H9 (cell line): ENCODE results near the gene SRD5A2. TPM values are rescaled to one million over a fixed set of nuclear protein-coding genes. Genes with fewer than 3 reads are reported as not detected.

ENCODE experiments used
- DNase-seq: peaks from one replicate; pipeline ENCODE4 v3.0.0-alpha.2; 2017
- H2AFZ ChIP-seq: one replicate; pipeline ENCODE4 v1.6.1; 2013; ENCODE audit warnings: mild to moderate bottlenecking, low read length, control low read depth, moderate library complexity
- H2AK5ac ChIP-seq: 2 replicates; pipeline ENCODE4 v1.6.1; 2013; ENCODE audit warnings: low read length, control low read depth, mixed read lengths; ENCODE audit not compliant: insufficient read length
- H2BK120ac ChIP-seq: one replicate; pipeline ENCODE4 v1.6.1; 2013; ENCODE audit warnings: low read depth, mild to moderate bottlenecking, low read length, control low read depth, inconsistent platforms; ENCODE audit not compliant: poor library complexity, severe bottlenecking
- H2BK12ac ChIP-seq: 2 replicates; pipeline ENCODE4 v1.6.1; 2013; ENCODE audit warnings: low read length, control low read depth, mixed read lengths, low read depth; ENCODE audit not compliant: insufficient read length
- H2BK15ac ChIP-seq: 2 replicates; pipeline ENCODE4 v1.6.1; 2013; ENCODE audit warnings: low read depth, low read length, control low read depth
- H2BK20ac ChIP-seq: one replicate; pipeline ENCODE4 v1.6.1; 2013; ENCODE audit warnings: low read depth, mild to moderate bottlenecking, low read length, control low read depth, inconsistent platforms; ENCODE audit not compliant: poor library complexity, severe bottlenecking
- H2BK5ac ChIP-seq: 2 replicates; pipeline ENCODE4 v1.6.1; 2013; ENCODE audit warnings: low read length, control low read depth, mixed read lengths; ENCODE audit not compliant: insufficient read length
- H3K14ac ChIP-seq: 2 replicates; pipeline ENCODE4 v1.6.1; 2013; ENCODE audit warnings: low read length, control low read depth; ENCODE audit not compliant: insufficient read depth
- H3K18ac ChIP-seq: 2 replicates; pipeline ENCODE4 v1.6.1; 2013; ENCODE audit warnings: low read depth, mild to moderate bottlenecking, mixed read lengths, low read length, control low read depth; ENCODE audit not compliant: insufficient read length
- H3K23ac ChIP-seq: 2 replicates; pipeline ENCODE4 v1.6.1; 2013; ENCODE audit warnings: low read length, control low read depth, mixed read lengths, low read depth; ENCODE audit not compliant: insufficient read length
- H3K23me2 ChIP-seq: 2 replicates; pipeline ENCODE4 v1.6.1; 2013; ENCODE audit warnings: low read depth, mild to moderate bottlenecking, mixed read lengths, low read length, control low read depth; ENCODE audit not compliant: insufficient read length, poor library complexity, severe bottlenecking
- H3K27ac ChIP-seq: 2 replicates; pipeline ENCODE4 v1.5.1; 2013; ENCODE audit warnings: low read length, control low read depth, mixed read lengths, low read depth; ENCODE audit not compliant: insufficient read length
- H3K27me3 ChIP-seq: 2 replicates; pipeline ENCODE4 v1.6.1; 2013; ENCODE audit warnings: low read length, control low read depth, inconsistent platforms; ENCODE audit not compliant: insufficient read depth
- H3K4ac ChIP-seq: 2 replicates; pipeline ENCODE4 v1.6.1; 2013; ENCODE audit warnings: low read depth, mild to moderate bottlenecking, control low read depth, inconsistent platforms, low read length, moderate library complexity
- H3K4me1 ChIP-seq: 2 replicates; pipeline ENCODE4 v1.6.1; 2013; ENCODE audit warnings: low read length, control low read depth, inconsistent platforms; ENCODE audit not compliant: insufficient read depth
- H3K4me2 ChIP-seq: 2 replicates; pipeline ENCODE4 v1.6.1; 2013; ENCODE audit warnings: low read length, control low read depth, mixed read lengths; ENCODE audit not compliant: insufficient read length, insufficient read depth
- H3K56ac ChIP-seq: 2 replicates; pipeline ENCODE4 v1.6.1; 2013; ENCODE audit warnings: low read depth, mild to moderate bottlenecking, mixed read lengths, low read length, control low read depth; ENCODE audit not compliant: insufficient read length
- H3K79me1 ChIP-seq: 2 replicates; pipeline ENCODE4 v1.6.1; 2013; ENCODE audit warnings: low read depth, mild to moderate bottlenecking, moderate library complexity, low read length, control low read depth, inconsistent platforms; ENCODE audit not compliant: insufficient read depth, poor library complexity, severe bottlenecking
- H3K79me2 ChIP-seq: 2 replicates; pipeline ENCODE4 v1.6.1; 2013; ENCODE audit warnings: low read length, control low read depth, inconsistent platforms; ENCODE audit not compliant: insufficient read depth
- H3K9ac ChIP-seq: 2 replicates; pipeline ENCODE4 v1.6.1; 2013; ENCODE audit warnings: low read length, control low read depth, mixed read lengths; ENCODE audit not compliant: insufficient read length; ENCODE audit errors: extremely low read depth
- H3K9me3 ChIP-seq: one replicate; pipeline ENCODE4 v1.6.1; 2013; ENCODE audit warnings: low read depth, low read length, inconsistent platforms; ENCODE audit not compliant: control insufficient read depth
- H3T11ph ChIP-seq: one replicate; pipeline ENCODE4 v1.6.1; 2013; ENCODE audit warnings: mild to moderate bottlenecking, low read length, control low read depth, inconsistent platforms
- H4K20me1 ChIP-seq: one replicate; pipeline ENCODE4 v1.6.1; 2013; ENCODE audit not compliant: control insufficient read depth, insufficient read length, insufficient read depth
- H4K5ac ChIP-seq: 2 replicates; pipeline ENCODE4 v1.6.1; 2013; ENCODE audit warnings: low read depth, mild to moderate bottlenecking, mixed read lengths, low read length, control low read depth; ENCODE audit not compliant: insufficient read length
- H4K8ac ChIP-seq: replicated peaks from 2 replicates; pipeline ENCODE4 v1.6.1; 2013; ENCODE audit warnings: low read length, control low read depth, mixed read lengths, low read depth; ENCODE audit not compliant: insufficient read length
- H4K91ac ChIP-seq: 2 replicates; pipeline ENCODE4 v1.6.1; 2013; ENCODE audit warnings: low read depth, mild to moderate bottlenecking, moderate library complexity, mixed read lengths, low read length, control low read depth; ENCODE audit not compliant: insufficient read length
- H3K27ac Mint-ChIP-seq, 3 experiments: 2 replicates in 2 of 3; 3 replicates in 1 of 3; pipeline ENCODE4 v1.8.0; 2020 to 2021; ENCODE audit warnings: mixed read lengths in 3 of 3, mild to moderate bottlenecking in 1 of 3, moderate library complexity in 1 of 3
- H3K27me3 Mint-ChIP-seq: 2 replicates; pipeline ENCODE4 v1.8.0; 2021; ENCODE audit warnings: low read depth, mild to moderate bottlenecking, moderate library complexity, mixed read lengths
- H3K36me3 Mint-ChIP-seq, 3 experiments: 2 replicates in 2 of 3; 3 replicates in 1 of 3; pipeline ENCODE4 v1.8.0; 2020 to 2021; ENCODE audit warnings: low read depth in 3 of 3, mixed read lengths in 3 of 3; ENCODE audit not compliant: insufficient read depth in 1 of 3
- H3K4me1 Mint-ChIP-seq, 2 experiments: 2 replicates each; pipeline ENCODE4 v1.8.0; 2020; ENCODE audit warnings: mixed read lengths in 2 of 2
- H3K4me3 Mint-ChIP-seq, 2 experiments: 2 replicates in 1 of 2; 3 replicates in 1 of 2; pipeline ENCODE4 v1.8.0; 2020 to 2021; ENCODE audit warnings: mild to moderate bottlenecking in 2 of 2, mixed read lengths in 2 of 2, moderate library complexity in 1 of 2
- H3K9me3 Mint-ChIP-seq, 2 experiments: 2 replicates in 1 of 2; 3 replicates in 1 of 2; pipeline ENCODE4 v1.8.0; 2020; ENCODE audit warnings: mild to moderate bottlenecking in 2 of 2, mixed read lengths in 2 of 2, moderate library complexity in 1 of 2
- CTCF ChIP-seq: fragments of 200-600 bp; sonication (generic); conservative IDR thresholded peaks from 3 replicates; pipeline ENCODE4 v1.8.0; 2021; ENCODE audit warnings: antibody characterized with exemption, mild to moderate bottlenecking
- WGBS: extraction: QIAGEN DNeasy Blood & Tissue Kit; methylation state at CpG from one replicate; pipeline ENCODE4 v1.1.7; 2013; ENCODE audit warnings: missing lambda C conversion rate, low lambda C conversion rate, mixed read lengths; ENCODE audit not compliant: insufficient read length; ENCODE audit errors: extremely low coverage; 5-methylcytosine and 5-hydroxymethylcytosine counted together
- total RNA-seq: library from RNA; stranded (reverse); gene quantifications from 2 replicates; pipeline ENCODE4 v1.2.1, GENCODE V29; 2021

SRD5A2 gene
- total RNA-seq, 1 experiment from 2014 or later, result not detected

GRCh38 chr2:31525876-31526275 lies 54.9 kb downstream of the SRD5A2 start:
- Histone ChIP-seq H3K23ac (no peak overlapping the region), H3K9ac (no peak overlapping the region), H2BK120ac (no peak overlapping the region), H3K4me2 (no peak overlapping the region), H3K4me1 (no peaks in the 10 kb centered on the region), H3K9me3 (no peaks in the 10 kb centered on the region), H2BK5ac (no peak overlapping the region), H2BK20ac (no peak overlapping the region), H4K8ac (no peak overlapping the region), H2BK12ac (no peak overlapping the region), H4K91ac (no peak overlapping the region), H3K79me1 (no peaks in the 10 kb centered on the region), H3T11ph (no peak overlapping the region), H4K5ac (no peak overlapping the region), H4K20me1 (no peaks in the 10 kb centered on the region), H3K18ac (no peak overlapping the region), H3K56ac (no peak overlapping the region), H2AK5ac (no peak overlapping the region), H3K27me3 (no peaks in the 10 kb centered on the region), H3K27ac (no peak overlapping the region), H2AFZ (no peak overlapping the region), H3K23me2 (no peaks in the 10 kb centered on the region), H3K14ac (no peak overlapping the region), H3K79me2 (no peaks in the 10 kb centered on the region), H3K4ac (no peak overlapping the region), H2BK15ac (no peak overlapping the region)
- no peak for TF ChIP-seq CTCF
- 0 out of 4 replicates have a peak, but pooled peaks cover 0 to 2% of the 10 kb centered on the region in 2 experiments for H3K4me1 Mint-ChIP-seq
- H3K27me3 Mint-ChIP-seq, result peaks cover 3% of the 10 kb centered on the region
- no peak overlapping the region for H3K27ac Mint-ChIP-seq
- H3K9me3 Mint-ChIP-seq, result peaks cover 0 to 1% of the 10 kb centered on the region in 2 experiments; a peak in 1 of 5 replicates
- no peak overlapping the region for H3K4me3 Mint-ChIP-seq
- no CpG with 5 or more reads among the region's 5 CpGs for WGBS
- no peak for DNase-seq
- no peaks in the 10 kb centered on the region for H3K36me3 Mint-ChIP-seq
